ENCODE data around the gene MAP4K3. TPM values are rescaled to one million over a fixed set of nuclear protein-coding genes. Genes with fewer than 3 reads are reported as not detected.

MAP4K3 gene
- total RNA-seq, 1 experiment from 2014 or later = 26.6 TPM

GRCh38 chr2:39227628-39228412 is 209.3 kb downstream of the MAP4K3 start:
- CTCF ChIA-PET = interaction anchor here (0.6 to 3.1 kb wide), 7 partner anchors 73 to 280 kb away, joined by 3 to 13 read pairs (median 6); partner anchors contain the start of gene SOS1
- H3K27ac ChIP-seq (ENCODE audit: low read length) = peak overlapping the region; percentile 4; the same call in 1 of the 2 replicates

GRCh38 chr2:39225567-39225966 is 211.5 kb downstream of the MAP4K3 start:
- TF ChIP-seq SIN3A (IDR thresholded peaks at IDR 0.05; ENCODE audit: borderline replicate concordance, insufficient read depth, low read depth, low read length) (no peak), POLR2AphosphoS5 (IDR thresholded peaks at IDR 0.05; ENCODE audit: low read depth, low read length) (no peak), REST (IDR thresholded peaks at IDR 0.05; ENCODE audit: insufficient read depth in 1 of 2, low read depth in 2 of 2, low read length in 1 of 2) (no peak), TCF7L2 (IDR thresholded peaks at IDR 0.05; ENCODE audit: low read depth, low read length) (no peak)
- ATAC-seq (no peak), DNase-seq (ENCODE audit: low read depth, low spot score) (no peak)
- CTCF ChIA-PET = no interaction called here
- intact Hi-C loops (cut with micrococcal nuclease; ENCODE audit: unreplicated experiment) (no loop called here), in situ Hi-C loops (cut with HindIII; ENCODE audit: low pct_unique_long_range_greater_than_20kb, low sequenced_read_pairs) (no loop called here)
- POLR2A ChIA-PET = no interaction called here
- Histone ChIP-seq H3K9me3 (ENCODE audit: control insufficient read depth, insufficient read depth, low read depth, low read length) (no peaks in the 10 kb centered on the region), H3K27me3 (ENCODE audit: control insufficient read depth, insufficient read depth, low read length) (no peaks in the 10 kb centered on the region), H3K27ac (ENCODE audit: low read length) (no peak overlapping the region), H3K36me3 (ENCODE audit: control insufficient read depth, insufficient read depth, low read length) (no peaks in the 10 kb centered on the region), H3K4me3 (ENCODE audit: low read depth in 2 of 2, low read length in 2 of 2) (no peak overlapping the region), H3K4me1 (ENCODE audit: control insufficient read depth, insufficient read depth, low read length) (peaks cover 6% of the 10 kb centered on the region)
- no TSS peak for BruUV-seq (replicated peaks)

More at GRCh38 chr2:39227628-39228412, 209.3 kb downstream of the MAP4K3 start:
- Histone ChIP-seq H3K9me3 (ENCODE audit: control insufficient read depth, insufficient read depth, low read depth, low read length) (no peaks in the 10 kb centered on the region), H3K36me3 (ENCODE audit: control insufficient read depth, insufficient read depth, low read length) (no peaks in the 10 kb centered on the region), H3K27me3 (ENCODE audit: control insufficient read depth, insufficient read depth, low read length) (no peaks in the 10 kb centered on the region), H3K4me1 (ENCODE audit: control insufficient read depth, insufficient read depth, low read length) (peaks cover 6% of the 10 kb centered on the region), H3K4me3 (ENCODE audit: low read depth in 2 of 2, low read length in 2 of 2) (no peak overlapping the region)
- DNase-seq (ENCODE audit: low read depth, low spot score) = no peak
- peak; percentile 92 for ATAC-seq
- intact Hi-C loops (cut with micrococcal nuclease; ENCODE audit: unreplicated experiment) (loop anchor here (1.0 kb wide), 1 partner anchor 168 kb away; no protein-coding TSS in a partner anchor), in situ Hi-C loops (cut with HindIII; ENCODE audit: low pct_unique_long_range_greater_than_20kb, low sequenced_read_pairs) (no loop called here)
- POLR2A ChIA-PET = interaction anchor here (0.5 kb wide), 1 partner anchor 162 kb away, joined by 3 read pairs; no protein-coding TSS in a partner anchor
- TF ChIP-seq, protein P1, sequence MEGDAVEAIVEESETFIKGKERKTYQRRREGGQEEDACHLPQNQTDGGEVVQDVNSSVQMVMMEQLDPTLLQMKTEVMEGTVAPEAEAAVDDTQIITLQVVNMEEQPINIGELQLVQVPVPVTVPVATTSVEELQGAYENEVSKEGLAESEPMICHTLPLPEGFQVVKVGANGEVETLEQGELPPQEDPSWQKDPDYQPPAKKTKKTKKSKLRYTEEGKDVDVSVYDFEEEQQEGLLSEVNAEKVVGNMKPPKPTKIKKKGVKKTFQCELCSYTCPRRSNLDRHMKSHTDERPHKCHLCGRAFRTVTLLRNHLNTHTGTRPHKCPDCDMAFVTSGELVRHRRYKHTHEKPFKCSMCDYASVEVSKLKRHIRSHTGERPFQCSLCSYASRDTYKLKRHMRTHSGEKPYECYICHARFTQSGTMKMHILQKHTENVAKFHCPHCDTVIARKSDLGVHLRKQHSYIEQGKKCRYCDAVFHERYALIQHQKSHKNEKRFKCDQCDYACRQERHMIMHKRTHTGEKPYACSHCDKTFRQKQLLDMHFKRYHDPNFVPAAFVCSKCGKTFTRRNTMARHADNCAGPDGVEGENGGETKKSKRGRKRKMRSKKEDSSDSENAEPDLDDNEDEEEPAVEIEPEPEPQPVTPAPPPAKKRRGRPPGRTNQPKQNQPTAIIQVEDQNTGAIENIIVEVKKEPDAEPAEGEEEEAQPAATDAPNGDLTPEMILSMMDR (IDR thresholded peaks at IDR 0.05) = peak; percentile 94
- no peak for TF ChIP-seq POLR2AphosphoS5 (IDR thresholded peaks at IDR 0.05; ENCODE audit: low read depth, low read length)
- BruUV-seq (replicated peaks) = no TSS peak

GRCh38 chr2:39223909-39224308 is 213.2 kb downstream of the MAP4K3 start:
- H3K27ac ChIP-seq (ENCODE audit: low read length) = no peak overlapping the region
- H3K4me1 ChIP-seq (ENCODE audit: control insufficient read depth, insufficient read depth, low read length) = peaks cover 6% of the 10 kb centered on the region
- H3K9me3 ChIP-seq (ENCODE audit: control insufficient read depth, insufficient read depth, low read depth, low read length) = no peaks in the 10 kb centered on the region
- TF ChIP-seq TCF7L2 (IDR thresholded peaks at IDR 0.05; ENCODE audit: low read depth, low read length) (no peak), POLR2AphosphoS5 (IDR thresholded peaks at IDR 0.05; ENCODE audit: low read depth, low read length) (no peak), SIN3A (IDR thresholded peaks at IDR 0.05; ENCODE audit: borderline replicate concordance, insufficient read depth, low read depth, low read length) (no peak), REST (IDR thresholded peaks at IDR 0.05; ENCODE audit: insufficient read depth in 1 of 2, low read depth in 2 of 2, low read length in 1 of 2) (no peak)
- TF ChIP-seq, protein P1 (IDR thresholded peaks at IDR 0.05) = no peak
- no peaks in the 10 kb centered on the region for H3K36me3 ChIP-seq (ENCODE audit: control insufficient read depth, insufficient read depth, low read length)
- ATAC-seq (no peak), DNase-seq (ENCODE audit: low read depth, low spot score) (no peak)
- no TSS peak for BruUV-seq (replicated peaks)
- intact Hi-C loops (cut with micrococcal nuclease; ENCODE audit: unreplicated experiment) = no loop called here
- CTCF ChIA-PET = no interaction called here
- H3K27me3 ChIP-seq (ENCODE audit: control insufficient read depth, insufficient read depth, low read length) = no peaks in the 10 kb centered on the region
- POLR2A ChIA-PET = no interaction called here
- no peak overlapping the region for H3K4me3 ChIP-seq (ENCODE audit: low read depth in 2 of 2, low read length in 2 of 2)
- in situ Hi-C loops (cut with HindIII; ENCODE audit: low pct_unique_long_range_greater_than_20kb, low sequenced_read_pairs) = no loop called here

Data from Panc1 (cell line).